Measurements from ENCODE around the gene FAM177B. TPM values are rescaled to one million over a fixed set of nuclear protein-coding genes. Genes with fewer than 3 reads are reported as not detected.

FAM177B gene
- total RNA-seq, 1 experiment from 2014 or later, result not detected

DNA sequence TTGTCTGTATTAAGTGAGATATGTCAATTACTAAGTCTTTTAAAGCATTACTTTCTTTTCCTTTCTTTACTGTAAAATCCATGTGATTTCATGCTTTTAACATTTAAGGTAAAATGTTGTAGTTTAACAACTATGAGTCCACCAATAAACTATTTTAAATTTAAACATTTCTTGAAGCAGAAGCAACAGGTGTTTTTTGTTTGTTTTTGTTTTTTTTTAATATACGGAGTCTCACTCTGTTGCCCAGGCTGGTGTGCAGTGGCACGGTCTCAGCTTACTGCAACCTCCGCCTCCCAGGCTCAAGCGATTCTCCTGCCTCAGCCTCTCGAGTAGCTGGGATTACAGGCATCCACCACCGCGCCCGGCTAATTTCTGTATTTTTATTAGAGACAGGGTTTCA lies 40.3 kb upstream of the FAM177B start:
- no peaks in the 10 kb centered on the region for H3K27me3 Mint-ChIP-seq (ENCODE audit: insufficient read depth, unreplicated experiment)
- no peaks in the 10 kb centered on the region for H3K4me1 ChIP-seq
- no peak overlapping the region for H3K27ac Mint-ChIP-seq (ENCODE audit: unreplicated experiment)
- H3K4me1 Mint-ChIP-seq (ENCODE audit: low read depth, unreplicated experiment), result no peaks in the 10 kb centered on the region
- H3K4me3 ChIP-seq (ENCODE audit: low read depth, low read length), result no peak overlapping the region
- H3K9me3 ChIP-seq, result no peaks in the 10 kb centered on the region
- no peak overlapping the region for H3K4me3 Mint-ChIP-seq (ENCODE audit: unreplicated experiment)
- ChIA-PET CTCF (no interaction called here), POLR2A (no interaction called here)
- peaks cover 11% of the 10 kb centered on the region for H3K36me3 Mint-ChIP-seq (ENCODE audit: insufficient read depth, unreplicated experiment)
- BruUV-seq (replicated peaks), result no TSS peak
- no peaks in the 10 kb centered on the region for H3K36me3 ChIP-seq (ENCODE audit: control insufficient read depth, insufficient read depth, low read length)
- no peaks in the 10 kb centered on the region for H3K9me3 Mint-ChIP-seq (ENCODE audit: unreplicated experiment)
- DNase-seq, result no peak
- H3K27me3 ChIP-seq (replicated peaks; ENCODE audit: control insufficient read depth, insufficient read depth, low read length), result no peaks in the 10 kb centered on the region
- no peak for TF ChIP-seq CTCF (IDR thresholded peaks at IDR 0.05; ENCODE audit: insufficient read depth in 1 of 2, low read depth in 1 of 2, low read length in 1 of 2, severe bottlenecking in 1 of 2, unreplicated experiment in 1 of 2)
- intact Hi-C loops (cut with micrococcal nuclease; ENCODE audit: unreplicated experiment), result no loop called here

DNA sequence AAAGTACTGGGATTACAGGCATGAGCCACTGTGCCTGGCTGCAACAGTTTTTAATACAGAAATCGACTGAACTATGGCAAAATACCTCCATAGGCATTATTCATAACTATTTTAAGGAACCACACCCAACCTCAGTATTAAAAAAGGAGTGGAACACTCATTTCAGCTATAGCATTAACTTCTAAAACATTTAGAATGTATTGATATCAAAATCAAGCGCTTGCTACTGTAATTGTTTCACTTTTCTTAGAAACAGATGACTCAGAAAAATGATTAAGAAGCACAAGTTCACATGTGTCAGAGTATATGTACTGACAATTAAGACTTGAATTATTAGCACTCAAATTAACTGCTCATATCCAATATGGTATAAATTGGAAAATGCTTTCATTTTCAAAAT lies 39.8 kb upstream of the FAM177B start:
- H3K27me3 Mint-ChIP-seq (ENCODE audit: insufficient read depth, unreplicated experiment), result no peaks in the 10 kb centered on the region
- Histone ChIP-seq H3K36me3 (ENCODE audit: control insufficient read depth, insufficient read depth, low read length) (no peaks in the 10 kb centered on the region), H3K9me3 (no peaks in the 10 kb centered on the region), H3K27me3 (replicated peaks; ENCODE audit: control insufficient read depth, insufficient read depth, low read length) (no peaks in the 10 kb centered on the region), H3K4me3 (ENCODE audit: low read depth, low read length) (no peak overlapping the region), H3K4me1 (0 out of 2 replicates have a peak, but pooled peaks cover 3% of the 10 kb centered on the region)
- peaks cover under 1% of the 10 kb centered on the region for H3K4me1 Mint-ChIP-seq (ENCODE audit: low read depth, unreplicated experiment)
- H3K27ac Mint-ChIP-seq (ENCODE audit: unreplicated experiment), result no peak overlapping the region
- POLR2A ChIA-PET, result no interaction called here
- no peak for DNase-seq
- intact Hi-C loops (cut with micrococcal nuclease; ENCODE audit: unreplicated experiment), result no loop called here
- BruUV-seq (replicated peaks), result no TSS peak
- CTCF ChIA-PET, result no interaction called here
- H3K9me3 Mint-ChIP-seq (ENCODE audit: unreplicated experiment), result no peaks in the 10 kb centered on the region
- H3K36me3 Mint-ChIP-seq (ENCODE audit: insufficient read depth, unreplicated experiment), result peaks cover 11% of the 10 kb centered on the region
- no peak overlapping the region for H3K4me3 Mint-ChIP-seq (ENCODE audit: unreplicated experiment)
- TF ChIP-seq CTCF (IDR thresholded peaks at IDR 0.05; ENCODE audit: insufficient read depth in 1 of 2, low read depth in 1 of 2, low read length in 1 of 2, severe bottlenecking in 1 of 2, unreplicated experiment in 1 of 2), result no peak

DNA sequence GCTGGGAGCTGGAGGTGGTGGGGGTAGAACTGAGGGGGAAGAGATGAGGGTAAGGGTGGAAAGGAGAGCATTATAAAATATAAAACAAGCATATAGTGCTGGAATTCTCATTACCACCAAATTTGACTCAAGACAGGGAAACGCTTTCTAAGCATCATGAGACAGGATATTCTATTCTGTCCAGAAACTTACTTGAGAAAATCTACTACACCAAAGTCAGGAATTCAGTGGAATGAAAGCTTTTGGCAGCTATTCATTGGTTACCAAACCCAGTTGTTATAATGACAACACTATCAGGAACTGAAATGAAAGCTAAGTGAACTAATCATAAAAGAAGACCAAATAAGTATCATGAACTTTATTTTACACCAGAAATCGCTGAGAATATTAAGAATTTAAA lies 39.2 kb upstream of the FAM177B start:
- no peak for DNase-seq

More for the DNA sequence above, 39.2 kb upstream of the FAM177B start:
- BruUV-seq (replicated peaks), result no TSS peak
- intact Hi-C loops (cut with micrococcal nuclease; ENCODE audit: unreplicated experiment), result no loop called here
- Mint-ChIP-seq H3K27me3 (ENCODE audit: insufficient read depth, unreplicated experiment) (no peaks in the 10 kb centered on the region), H3K27ac (ENCODE audit: unreplicated experiment) (no peak overlapping the region), H3K4me3 (ENCODE audit: unreplicated experiment) (no peak overlapping the region), H3K4me1 (ENCODE audit: low read depth, unreplicated experiment) (peaks cover 7% of the 10 kb centered on the region), H3K36me3 (ENCODE audit: insufficient read depth, unreplicated experiment) (peaks cover 11% of the 10 kb centered on the region), H3K9me3 (ENCODE audit: unreplicated experiment) (no peaks in the 10 kb centered on the region)
- no peaks in the 10 kb centered on the region for H3K27me3 ChIP-seq (replicated peaks; ENCODE audit: control insufficient read depth, insufficient read depth, low read length)
- H3K9me3 ChIP-seq, result no peaks in the 10 kb centered on the region
- ChIA-PET CTCF (no interaction called here), POLR2A (no interaction called here)
- H3K36me3 ChIP-seq (ENCODE audit: control insufficient read depth, insufficient read depth, low read length), result no peaks in the 10 kb centered on the region
- no peak for TF ChIP-seq CTCF (IDR thresholded peaks at IDR 0.05; ENCODE audit: insufficient read depth in 1 of 2, low read depth in 1 of 2, low read length in 1 of 2, severe bottlenecking in 1 of 2, unreplicated experiment in 1 of 2)
- H3K4me1 ChIP-seq, result 0 out of 2 replicates have a peak, but pooled peaks cover 8% of the 10 kb centered on the region
- no peak overlapping the region for H3K4me3 ChIP-seq (ENCODE audit: low read depth, low read length)
